DND-41 (cell line): Measurements from ENCODE around the gene TBX6.

Experiments used
- CTCF ChIP-seq: IDR thresholded peaks from 2 replicates; pipeline ENCODE4 v1.5.1; 2012; ENCODE audit warnings: borderline replicate concordance, low read length, moderate library complexity, mild to moderate bottlenecking; ENCODE audit not compliant: poor library complexity, severe bottlenecking; ENCODE audit errors: extremely low read depth
- EZH2 ChIP-seq: IDR thresholded peaks from 3 replicates; pipeline ENCODE4 v1.6.1; 2012; ENCODE audit warnings: borderline replicate concordance, low read depth, mild to moderate bottlenecking, moderate library complexity, low read length, inconsistent platforms; ENCODE audit not compliant: severe bottlenecking

- no peak for TF ChIP-seq EZH2
- no peak for TF ChIP-seq CTCF
These were observed 40.2 kb upstream of the TBX6 start for GRCh38 chr16:30131869-30132475.
